Progenitor cell of endocrine pancreas (in vitro differentiated cells): ENCODE measurements around the gene TOGARAM1. TPM values are rescaled to one million over a fixed set of nuclear protein-coding genes. Genes with fewer than 3 reads are reported as not detected.

Source experiments
- DNase-seq: peaks from one replicate; pipeline ENCODE4 v3.0.0; 2021; ENCODE audit warnings: low spot score; ENCODE audit not compliant: unreplicated experiment
- H3K27ac Mint-ChIP-seq: 2 replicates; pipeline ENCODE4 v1.8.0; 2021; ENCODE audit warnings: mild to moderate bottlenecking, moderate library complexity, mixed read lengths
- H3K27me3 Mint-ChIP-seq: 2 replicates; pipeline ENCODE4 v1.8.0; 2021; ENCODE audit warnings: mixed read lengths
- H3K36me3 Mint-ChIP-seq: 2 replicates; pipeline ENCODE4 v1.8.0; 2022; ENCODE audit warnings: mixed read lengths; ENCODE audit not compliant: insufficient read depth
- H3K4me1 Mint-ChIP-seq: 2 replicates; pipeline ENCODE4 v1.8.0; 2021; ENCODE audit warnings: low read depth, mixed read lengths
- H3K4me3 Mint-ChIP-seq: 2 replicates; pipeline ENCODE4 v1.8.0; 2021; ENCODE audit warnings: low read depth, mild to moderate bottlenecking, moderate library complexity, mixed read lengths
- H3K9me3 Mint-ChIP-seq: 2 replicates; pipeline ENCODE4 v1.8.0; 2021; ENCODE audit warnings: low read depth, mixed read lengths
- CTCF ChIP-seq: fragments of 200-600 bp; sonication (generic); IDR thresholded peaks from one replicate; pipeline ENCODE4 v1.5.0; 2021; ENCODE audit warnings: antibody characterized with exemption, mild to moderate bottlenecking; ENCODE audit not compliant: unreplicated experiment
- total RNA-seq: library from RNA; stranded (reverse); gene quantifications from 2 replicates; pipeline ENCODE4 v1.2.1, GENCODE V29; 2021

The TOGARAM1 gene
- total RNA-seq, 1 donor from 2014 or later = 25.0 TPM

GRCh38 chr14:44995770-44996294, 33.8 kb downstream of the TOGARAM1 start:
- Mint-ChIP-seq H3K27me3 (no peaks in the 10 kb centered on the region), H3K9me3 (peaks cover 7% of the 10 kb centered on the region), H3K27ac (peak overlapping the region; percentile 58), H3K4me3 (no peak overlapping the region), H3K36me3 (peaks cover 20% of the 10 kb centered on the region), H3K4me1 (peaks cover 13% of the 10 kb centered on the region)
- DNase-seq = no peak
- no peak for TF ChIP-seq CTCF

GRCh38 chr14:45003924-45004323, 41.9 kb downstream of the TOGARAM1 start:
- no peak for DNase-seq
- no peak overlapping the region for H3K27ac Mint-ChIP-seq
- H3K4me1 Mint-ChIP-seq = no peaks in the 10 kb centered on the region
- no peaks in the 10 kb centered on the region for H3K27me3 Mint-ChIP-seq
- H3K36me3 Mint-ChIP-seq = peaks cover 18% of the 10 kb centered on the region
- no peak for TF ChIP-seq CTCF
- H3K4me3 Mint-ChIP-seq = no peak overlapping the region
- H3K9me3 Mint-ChIP-seq = no peaks in the 10 kb centered on the region

GRCh38 chr14:45015133-45015532, 53.1 kb downstream of the TOGARAM1 start:
- no peaks in the 10 kb centered on the region for H3K9me3 Mint-ChIP-seq
- H3K27me3 Mint-ChIP-seq = no peaks in the 10 kb centered on the region
- no peak overlapping the region for H3K4me3 Mint-ChIP-seq
- no peak overlapping the region for H3K27ac Mint-ChIP-seq
- H3K36me3 Mint-ChIP-seq = peaks cover 12% of the 10 kb centered on the region
- TF ChIP-seq CTCF = no peak
- no peak for DNase-seq
- H3K4me1 Mint-ChIP-seq = no peaks in the 10 kb centered on the region

GRCh38 chr14:45028107-45028626, 66.2 kb downstream of the TOGARAM1 start:
- H3K4me1 Mint-ChIP-seq = no peaks in the 10 kb centered on the region
- no peak overlapping the region for H3K4me3 Mint-ChIP-seq
- peaks cover 6% of the 10 kb centered on the region for H3K36me3 Mint-ChIP-seq
- no peak overlapping the region for H3K27ac Mint-ChIP-seq
- TF ChIP-seq CTCF = no peak
- DNase-seq = no peak
- no peaks in the 10 kb centered on the region for H3K27me3 Mint-ChIP-seq
- H3K9me3 Mint-ChIP-seq = no peaks in the 10 kb centered on the region

GRCh38 chr14:45034730-45035129, 72.7 kb downstream of the TOGARAM1 start:
- Mint-ChIP-seq H3K4me1 (no peaks in the 10 kb centered on the region), H3K9me3 (peaks cover 2% of the 10 kb centered on the region), H3K27me3 (no peaks in the 10 kb centered on the region), H3K4me3 (no peak overlapping the region), H3K36me3 (peaks cover 30% of the 10 kb centered on the region), H3K27ac (no peak overlapping the region)
- no peak for DNase-seq
- TF ChIP-seq CTCF = no peak
